ENCODE measurements around the gene DNAJC11. TPM values are rescaled to one million over a fixed set of nuclear protein-coding genes. Genes with fewer than 3 reads are reported as not detected.
"Not testable (repeated sequence)": the region's sequence is repeated elsewhere in the genome, so short reads cannot be mapped to it uniquely, and the experiment has no call there.

Gene DNAJC11
- polyA plus RNA-seq, 4 donors: 37.8 to 52.6 (median 40.3) TPM

- H3K9me3 ChIP-seq (ENCODE audit: control insufficient read depth in 2 of 2, insufficient read depth in 1 of 2, low read depth in 1 of 2, low read length in 1 of 2): no peaks in the 10 kb centered on the region
- no peak overlapping the region for H3K27ac ChIP-seq (ENCODE audit: low read depth in 1 of 3, low read length in 2 of 3)
- no peaks in the 10 kb centered on the region for H3K4me1 ChIP-seq (ENCODE audit: control insufficient read depth in 3 of 3, insufficient read depth in 2 of 3, low read depth in 1 of 3, low read length in 2 of 3)
- H3K36me3 ChIP-seq (ENCODE audit: control insufficient read depth in 3 of 3, insufficient read depth in 2 of 3, low read depth in 1 of 3, low read length in 3 of 3): no peaks in the 10 kb centered on the region
- WGBS, 3 donors: 56 to 75% (median 63%) methylated on average over 1 of the region's 1 CpG
- no peaks in the 10 kb centered on the region for H3K27me3 ChIP-seq (ENCODE audit: control insufficient read depth in 3 of 3, insufficient read depth in 3 of 3, low read length in 3 of 3)
- DNase-seq (no peak), FAIRE-seq (no peak)
- no peak overlapping the region for H3K4me3 ChIP-seq (ENCODE audit: low read depth in 1 of 3, low read length in 3 of 3)
Measured at GRCh38 chr1:6711174-6711573, 9.6 kb upstream of the DNAJC11 start.

DNA sequence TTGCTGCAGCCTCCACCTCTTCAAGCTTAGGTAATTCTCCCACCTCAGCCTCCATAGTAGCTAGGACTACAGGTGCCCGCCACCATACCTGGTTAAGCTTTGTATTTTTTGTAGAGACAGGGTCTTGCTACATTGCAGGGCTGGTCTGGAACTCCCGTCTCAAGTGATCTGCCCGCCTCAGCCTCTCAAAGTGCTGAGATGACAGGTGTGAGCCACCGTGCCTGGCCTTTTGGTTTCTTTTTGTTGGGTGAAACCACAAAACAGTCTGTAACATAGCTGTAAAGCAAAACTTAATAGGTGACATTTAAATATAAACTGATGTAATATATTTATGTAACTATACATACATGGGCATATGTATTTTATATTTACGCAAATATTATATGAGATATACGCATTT, 3.1 kb upstream of the DNAJC11 start:
- 77 to 81% (median 77%) methylated on average over 6 of the region's 6 CpGs for WGBS, 3 donors
- no peak for DNase-seq
- Histone ChIP-seq H3K9me3 (ENCODE audit: control insufficient read depth in 2 of 2, insufficient read depth in 1 of 2, low read depth in 1 of 2, low read length in 1 of 2) (no peaks in the 10 kb centered on the region), H3K4me1 (ENCODE audit: control insufficient read depth in 3 of 3, insufficient read depth in 2 of 3, low read depth in 1 of 3, low read length in 2 of 3) (peaks cover 0 to 3% (median 0%) of the 10 kb centered on the region in 3 donors), H3K4me3 (ENCODE audit: low read depth in 1 of 3, low read length in 3 of 3) (no peak overlapping the region), H3K27ac (ENCODE audit: low read depth in 1 of 3, low read length in 2 of 3) (no peak overlapping the region), H3K36me3 (ENCODE audit: control insufficient read depth in 3 of 3, insufficient read depth in 2 of 3, low read depth in 1 of 3, low read length in 3 of 3) (no peaks in the 10 kb centered on the region), H3K27me3 (ENCODE audit: control insufficient read depth in 3 of 3, insufficient read depth in 3 of 3, low read length in 3 of 3) (no peaks in the 10 kb centered on the region)
- FAIRE-seq: no peak

- H3K9me3 ChIP-seq (ENCODE audit: control insufficient read depth in 2 of 2, insufficient read depth in 1 of 2, low read depth in 1 of 2, low read length in 1 of 2): no peaks in the 10 kb centered on the region
- no peak for FAIRE-seq
- no peaks in the 10 kb centered on the region for H3K27me3 ChIP-seq (ENCODE audit: control insufficient read depth in 3 of 3, insufficient read depth in 3 of 3, low read length in 3 of 3)
- H3K27ac ChIP-seq (ENCODE audit: low read depth in 1 of 3, low read length in 2 of 3): no peak overlapping the region
- no peak overlapping the region for H3K4me3 ChIP-seq (ENCODE audit: low read depth in 1 of 3, low read length in 3 of 3)
- peaks cover 0 to 3% (median 0%) of the 10 kb centered on the region in 3 donors for H3K4me1 ChIP-seq (ENCODE audit: control insufficient read depth in 3 of 3, insufficient read depth in 2 of 3, low read depth in 1 of 3, low read length in 2 of 3)
- no peaks in the 10 kb centered on the region for H3K36me3 ChIP-seq (ENCODE audit: control insufficient read depth in 3 of 3, insufficient read depth in 2 of 3, low read depth in 1 of 3, low read length in 3 of 3)
- WGBS, 3 donors: 84 to 93% (median 87%) methylated on average over 4 of the region's 4 CpGs
- no peak for DNase-seq
Measured at GRCh38 chr1:6703016-6703415, 1.4 kb upstream of the DNAJC11 start.

DNA sequence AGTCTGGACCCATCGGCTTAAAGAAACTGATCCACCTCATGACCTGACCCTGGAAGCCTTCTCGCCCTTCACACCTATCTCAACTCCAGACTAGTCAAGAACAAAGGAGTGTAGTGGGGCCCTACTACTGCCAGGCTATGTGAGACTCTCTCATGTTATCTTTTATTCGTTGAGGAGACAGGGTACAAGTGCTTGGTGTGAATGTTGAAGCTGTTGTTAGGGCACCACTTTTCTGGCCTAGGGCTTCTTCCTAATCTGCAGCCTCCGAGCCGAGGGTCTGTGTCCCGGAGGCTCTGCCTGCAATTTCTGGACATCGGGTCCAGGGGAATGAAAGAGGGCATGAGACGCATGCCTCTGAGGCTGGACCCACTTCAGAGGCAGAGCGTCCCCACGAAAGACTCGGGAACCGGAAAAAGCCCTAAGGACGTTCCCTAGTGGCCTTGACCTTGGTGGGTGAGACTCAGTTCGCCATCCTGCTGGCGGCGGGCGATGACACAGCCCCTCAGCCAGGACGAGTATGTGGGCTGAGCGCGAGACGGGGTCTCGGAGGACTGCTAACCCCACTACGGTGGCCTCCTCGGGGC, 671 bp downstream of the DNAJC11 start:
- H3K4me1 ChIP-seq (ENCODE audit: control insufficient read depth in 3 of 3, insufficient read depth in 2 of 3, low read depth in 1 of 3, low read length in 2 of 3): peaks cover 0 to 3% (median 0%) of the 10 kb centered on the region in 3 donors
- H3K27me3 ChIP-seq (ENCODE audit: control insufficient read depth in 3 of 3, insufficient read depth in 3 of 3, low read length in 3 of 3): no peaks in the 10 kb centered on the region
- H3K36me3 ChIP-seq (ENCODE audit: control insufficient read depth in 3 of 3, insufficient read depth in 2 of 3, low read depth in 1 of 3, low read length in 3 of 3): peaks cover 0 to 2% (median 0%) of the 10 kb centered on the region in 3 donors
- peak overlapping the region; percentile 81 to 100 (median 98) for H3K4me3 ChIP-seq (ENCODE audit: low read depth in 1 of 3, low read length in 3 of 3)
- no peaks in the 10 kb centered on the region for H3K9me3 ChIP-seq (ENCODE audit: control insufficient read depth in 2 of 2, insufficient read depth in 1 of 2, low read depth in 1 of 2, low read length in 1 of 2)
- WGBS, 3 donors: 0 to 4% (median 4%) methylated on average over 22 to 24 of the region's 24 CpGs
- DNase-seq: peak; percentile 19 to 40
- peak overlapping the region; percentile 12 to 93 (median 72) for H3K27ac ChIP-seq (ENCODE audit: low read depth in 1 of 3, low read length in 2 of 3)
- no peak for FAIRE-seq

DNA sequence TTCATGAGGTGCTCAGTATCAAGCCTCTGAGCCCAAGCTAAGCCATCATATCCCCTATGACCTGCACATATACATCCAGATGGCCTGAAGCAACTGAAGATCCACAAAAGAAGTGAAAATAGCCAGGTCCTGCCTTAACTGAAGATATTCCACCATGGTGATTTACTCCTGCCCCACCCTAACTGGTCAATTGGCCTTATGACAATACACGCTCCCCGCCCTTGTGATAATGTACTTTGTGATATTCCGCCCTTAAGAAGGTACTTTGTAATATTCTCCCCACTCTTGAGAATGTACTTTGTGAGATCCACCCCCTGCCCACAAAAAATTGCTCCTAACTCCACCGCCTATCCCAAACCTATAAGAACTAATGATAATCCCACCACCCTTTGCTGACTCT, 1.7 kb downstream of the DNAJC11 start:
- 54 to 77% (median 69%) methylated on average over 4 of the region's 4 CpGs for WGBS, 3 donors
- H3K9me3 ChIP-seq (ENCODE audit: control insufficient read depth in 2 of 2, insufficient read depth in 1 of 2, low read depth in 1 of 2, low read length in 1 of 2); H3K4me3 ChIP-seq (ENCODE audit: low read depth in 1 of 3, low read length in 3 of 3); H3K36me3 ChIP-seq (ENCODE audit: control insufficient read depth in 3 of 3, insufficient read depth in 2 of 3, low read depth in 1 of 3, low read length in 3 of 3); H3K27ac ChIP-seq (ENCODE audit: low read depth in 1 of 3, low read length in 2 of 3); H3K4me1 ChIP-seq (ENCODE audit: control insufficient read depth in 3 of 3, insufficient read depth in 2 of 3, low read depth in 1 of 3, low read length in 2 of 3); H3K27me3 ChIP-seq (ENCODE audit: control insufficient read depth in 3 of 3, insufficient read depth in 3 of 3, low read length in 3 of 3); FAIRE-seq: not testable (repeated sequence)
- peak in 1 of 2 donors; percentile 44 for DNase-seq

GRCh38 chr1:6695868-6696267, 5.7 kb downstream of the DNAJC11 start:
- 60 to 87% (median 78%) methylated on average over 2 of the region's 2 CpGs for WGBS, 3 donors
- DNase-seq: no peak
- H3K9me3 ChIP-seq (ENCODE audit: control insufficient read depth in 2 of 2, insufficient read depth in 1 of 2, low read depth in 1 of 2, low read length in 1 of 2): no peaks in the 10 kb centered on the region
- no peaks in the 10 kb centered on the region for H3K4me1 ChIP-seq (ENCODE audit: control insufficient read depth in 3 of 3, insufficient read depth in 2 of 3, low read depth in 1 of 3, low read length in 2 of 3)
- no peak overlapping the region for H3K27ac ChIP-seq (ENCODE audit: low read depth in 1 of 3, low read length in 2 of 3)
- FAIRE-seq: no peak
- H3K36me3 ChIP-seq (ENCODE audit: control insufficient read depth in 3 of 3, insufficient read depth in 2 of 3, low read depth in 1 of 3, low read length in 3 of 3): peaks cover 0 to 8% (median 0%) of the 10 kb centered on the region in 3 donors
- no peaks in the 10 kb centered on the region for H3K27me3 ChIP-seq (ENCODE audit: control insufficient read depth in 3 of 3, insufficient read depth in 3 of 3, low read length in 3 of 3)
- no peak overlapping the region for H3K4me3 ChIP-seq (ENCODE audit: low read depth in 1 of 3, low read length in 3 of 3)

GRCh38 chr1:6694121-6694713, 7.4 kb downstream of the DNAJC11 start:
- Histone ChIP-seq H3K27ac (ENCODE audit: low read depth in 1 of 3, low read length in 2 of 3) (no peak overlapping the region), H3K36me3 (ENCODE audit: control insufficient read depth in 3 of 3, insufficient read depth in 2 of 3, low read depth in 1 of 3, low read length in 3 of 3) (peaks cover 0 to 8% (median 0%) of the 10 kb centered on the region in 3 donors), H3K4me1 (ENCODE audit: control insufficient read depth in 3 of 3, insufficient read depth in 2 of 3, low read depth in 1 of 3, low read length in 2 of 3) (no peaks in the 10 kb centered on the region), H3K27me3 (ENCODE audit: control insufficient read depth in 3 of 3, insufficient read depth in 3 of 3, low read length in 3 of 3) (no peaks in the 10 kb centered on the region), H3K9me3 (ENCODE audit: control insufficient read depth in 2 of 2, insufficient read depth in 1 of 2, low read depth in 1 of 2, low read length in 1 of 2) (no peaks in the 10 kb centered on the region), H3K4me3 (ENCODE audit: low read depth in 1 of 3, low read length in 3 of 3) (no peak overlapping the region)
- FAIRE-seq (no peak), DNase-seq (no peak)
- 86 to 93% (median 93%) methylated on average over 10 of the region's 10 CpGs for WGBS, 3 donors

GRCh38 chr1:6692956-6693355, 8.7 kb downstream of the DNAJC11 start:
- H3K9me3 ChIP-seq (ENCODE audit: control insufficient read depth in 2 of 2, insufficient read depth in 1 of 2, low read depth in 1 of 2, low read length in 1 of 2): no peaks in the 10 kb centered on the region
- H3K27ac ChIP-seq (ENCODE audit: low read depth in 1 of 3, low read length in 2 of 3): no peak overlapping the region
- no peak for FAIRE-seq
- no peaks in the 10 kb centered on the region for H3K4me1 ChIP-seq (ENCODE audit: control insufficient read depth in 3 of 3, insufficient read depth in 2 of 3, low read depth in 1 of 3, low read length in 2 of 3)
- H3K4me3 ChIP-seq (ENCODE audit: low read depth in 1 of 3, low read length in 3 of 3): no peak overlapping the region
- H3K36me3 ChIP-seq (ENCODE audit: control insufficient read depth in 3 of 3, insufficient read depth in 2 of 3, low read depth in 1 of 3, low read length in 3 of 3): peaks cover 0 to 8% (median 0%) of the 10 kb centered on the region in 3 donors
- no peaks in the 10 kb centered on the region for H3K27me3 ChIP-seq (ENCODE audit: control insufficient read depth in 3 of 3, insufficient read depth in 3 of 3, low read length in 3 of 3)
- 79 to 96% (median 92%) methylated on average over 9 of the region's 9 CpGs for WGBS, 3 donors
- DNase-seq: no peak

DNA sequence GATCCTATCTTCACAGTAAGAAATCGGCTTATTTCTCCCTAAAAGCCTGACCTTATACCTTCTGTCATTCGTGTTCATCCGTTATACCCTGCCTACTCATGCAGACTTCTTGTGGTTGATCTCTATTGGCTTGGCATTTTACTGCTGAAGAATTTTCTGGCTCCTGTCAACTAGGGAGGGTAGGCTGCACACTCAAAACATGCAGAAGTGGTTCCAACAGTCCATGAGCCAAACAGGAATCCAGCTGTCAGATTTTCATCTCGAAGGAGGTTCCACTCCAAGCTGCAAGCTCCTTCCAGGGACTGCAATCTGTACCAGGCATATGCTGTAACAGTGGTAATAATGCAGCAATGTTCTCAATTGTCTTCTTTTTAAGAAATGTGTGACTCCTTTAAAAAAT, 10.1 kb downstream of the DNAJC11 start:
- peaks cover 0 to 6% (median 0%) of the 10 kb centered on the region in 3 donors for H3K36me3 ChIP-seq (ENCODE audit: control insufficient read depth in 3 of 3, insufficient read depth in 2 of 3, low read depth in 1 of 3, low read length in 3 of 3)
- WGBS, 3 donors: 78 to 88% (median 83%) methylated on average over 4 of the region's 4 CpGs
- no peaks in the 10 kb centered on the region for H3K27me3 ChIP-seq (ENCODE audit: control insufficient read depth in 3 of 3, insufficient read depth in 3 of 3, low read length in 3 of 3)
- no peak overlapping the region for H3K4me3 ChIP-seq (ENCODE audit: low read depth in 1 of 3, low read length in 3 of 3)
- FAIRE-seq (no peak), DNase-seq (no peak)
- no peak overlapping the region for H3K27ac ChIP-seq (ENCODE audit: low read depth in 1 of 3, low read length in 2 of 3)
- H3K9me3 ChIP-seq (ENCODE audit: control insufficient read depth in 2 of 2, insufficient read depth in 1 of 2, low read depth in 1 of 2, low read length in 1 of 2): no peaks in the 10 kb centered on the region
- H3K4me1 ChIP-seq (ENCODE audit: control insufficient read depth in 3 of 3, insufficient read depth in 2 of 3, low read depth in 1 of 3, low read length in 2 of 3): no peaks in the 10 kb centered on the region

Data from small intestine (tissue), 7 donors.